ENCODE data around the gene DPYSL4. TPM values are rescaled to one million over a fixed set of nuclear protein-coding genes. Genes with fewer than 3 reads are reported as not detected.

DPYSL4 gene
- total and polyA plus RNA-seq, 3 donors from 2014 or later: 11.7 to 21.0 (median 13.9) TPM

DNA sequence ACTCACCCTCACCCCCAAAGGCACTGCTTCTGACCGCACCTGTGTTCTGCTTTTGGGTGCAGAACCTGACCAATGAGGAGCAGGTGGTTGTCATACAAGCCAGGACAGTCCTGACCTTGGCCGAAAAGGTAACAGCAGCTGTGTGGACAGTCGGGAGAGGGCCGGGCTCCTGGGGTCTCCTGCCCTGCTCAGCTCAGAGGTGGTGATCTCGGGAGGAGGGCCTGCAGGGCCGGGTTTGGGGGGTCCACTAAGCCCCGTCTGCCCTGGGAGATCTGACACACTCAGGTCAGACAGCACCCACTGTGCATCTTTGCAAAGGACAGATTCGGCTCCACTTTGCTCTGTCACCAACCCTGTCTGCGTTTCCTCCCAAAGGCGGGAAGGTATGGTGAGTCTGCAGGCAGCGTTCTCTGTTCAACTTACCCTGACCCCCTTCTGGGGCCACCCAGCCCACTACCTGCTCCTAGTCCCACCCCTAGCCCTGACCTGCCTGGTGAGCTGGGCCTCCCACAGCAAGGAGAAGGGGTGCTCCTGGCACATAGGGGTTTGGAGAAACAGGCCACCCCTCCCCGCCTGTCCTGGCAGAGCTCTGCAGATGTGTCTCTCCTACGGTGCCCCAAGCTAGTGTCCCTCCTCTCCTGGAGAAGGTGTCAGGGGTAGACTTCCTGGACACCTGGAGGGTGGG is 33.7 kb upstream of the DPYSL4 start:
- H3K36me3 ChIP-seq (ENCODE audit: low read depth, missing control alignments): no peaks in the 10 kb centered on the region
- H3K27me3 ChIP-seq: no peaks in the 10 kb centered on the region
- no peak for TF ChIP-seq POLR2A (IDR thresholded peaks at IDR 0.05)
- TF ChIP-seq CTCF (IDR thresholded peaks at IDR 0.05): no peak
- no peaks in the 10 kb centered on the region for H3K9me3 ChIP-seq
- intact Hi-C loops (cut with DNase I; ENCODE audit: low total_unique reads): no loop called here
- no peak overlapping the region for H3K27ac ChIP-seq
- no peak overlapping the region for H3K4me3 ChIP-seq
- DNase-seq: no peak
- WGBS, 2 donors: 80 to 89% methylated on average over 8 to 13 of the region's 13 CpGs
- no peaks in the 10 kb centered on the region for H3K4me1 ChIP-seq

GRCh38 chr10:132153616-132154217 is 33.0 kb upstream of the DPYSL4 start:
- no peaks in the 10 kb centered on the region for H3K36me3 ChIP-seq (ENCODE audit: low read depth, missing control alignments)
- H3K4me3 ChIP-seq: no peak overlapping the region
- intact Hi-C loops (cut with DNase I; ENCODE audit: low total_unique reads): no loop called here
- 92 to 94% methylated on average over 18 to 19 of the region's 19 CpGs for WGBS, 2 donors
- TF ChIP-seq POLR2A (IDR thresholded peaks at IDR 0.05): no peak
- TF ChIP-seq CTCF (IDR thresholded peaks at IDR 0.05): no peak
- no peaks in the 10 kb centered on the region for H3K4me1 ChIP-seq
- H3K9me3 ChIP-seq: no peaks in the 10 kb centered on the region
- H3K27ac ChIP-seq: no peak overlapping the region
- H3K27me3 ChIP-seq: no peaks in the 10 kb centered on the region
- no peak for DNase-seq

- intact Hi-C loops (cut with DNase I; ENCODE audit: low total_unique reads): no loop called here
- H3K27me3 ChIP-seq: no peaks in the 10 kb centered on the region
- TF ChIP-seq CTCF (IDR thresholded peaks at IDR 0.05) (no peak), POLR2A (IDR thresholded peaks at IDR 0.05) (no peak)
- 74 to 82% methylated on average over 7 of the region's 7 CpGs for WGBS, 2 donors
- DNase-seq: no peak
- H3K9me3 ChIP-seq: no peaks in the 10 kb centered on the region
- no peaks in the 10 kb centered on the region for H3K36me3 ChIP-seq (ENCODE audit: low read depth, missing control alignments)
- no peak overlapping the region for H3K27ac ChIP-seq
- no peak overlapping the region for H3K4me3 ChIP-seq
- H3K4me1 ChIP-seq: no peaks in the 10 kb centered on the region
Measured at GRCh38 chr10:132154440-132154839, 32.3 kb upstream of the DPYSL4 start.

- H3K27me3 ChIP-seq: no peaks in the 10 kb centered on the region
- no peaks in the 10 kb centered on the region for H3K4me1 ChIP-seq
- WGBS, 2 donors: 100% methylated on average over 1 of the region's 1 CpG
- H3K9me3 ChIP-seq: no peaks in the 10 kb centered on the region
- DNase-seq: no peak
- no peak overlapping the region for H3K4me3 ChIP-seq
- no peaks in the 10 kb centered on the region for H3K36me3 ChIP-seq (ENCODE audit: low read depth, missing control alignments)
- intact Hi-C loops (cut with DNase I; ENCODE audit: low total_unique reads): no loop called here
- no peak overlapping the region for H3K27ac ChIP-seq
- no peak for TF ChIP-seq POLR2A (IDR thresholded peaks at IDR 0.05)
- no peak for TF ChIP-seq CTCF (IDR thresholded peaks at IDR 0.05)
Measured at GRCh38 chr10:132154931-132155330, 31.8 kb upstream of the DPYSL4 start.

Measured in testis (tissue), 3 donors.